Liver (tissue), 3 donors: ENCODE results near the gene OR2F2.

Experiments used
- CTCF ChIP-seq: fragments of 150-350 bp; IDR thresholded peaks from 2 replicates; pipeline ENCODE4 v1.5.1; 2017; ENCODE audit warnings: improper control_type of control experiment, low read depth, low read length; ENCODE audit not compliant: missing input control
- EGR1 ChIP-seq, 2 donors: IDR thresholded peaks; 2 replicates each; pipeline ENCODE4 v1.6.1; 2016 to 2018; ENCODE audit warnings: antibody characterized with exemption in 2 of 2, low read depth in 2 of 2
- FOXA1 ChIP-seq: IDR thresholded peaks from 2 replicates; pipeline ENCODE4 v1.6.1; 2016; ENCODE audit warnings: antibody characterized with exemption
- GABPA ChIP-seq, 2 donors: IDR thresholded peaks in 1 of 2; conservative IDR thresholded peaks in 1 of 2; 2 replicates each; pipeline ENCODE4 v1.6.1; 2016; ENCODE audit warnings: antibody characterized with exemption in 2 of 2, mild to moderate bottlenecking in 1 of 2, moderate library complexity in 1 of 2
- HNF4A ChIP-seq, 2 donors: conservative IDR thresholded peaks; 2 replicates each; pipeline ENCODE4 v1.6.1; 2016; ENCODE audit warnings: antibody characterized with exemption in 2 of 2, mild to moderate bottlenecking in 2 of 2
- JUND ChIP-seq, 2 donors: IDR thresholded peaks; 2 replicates each; pipeline ENCODE4 v1.6.1; 2016; ENCODE audit warnings: antibody characterized with exemption in 2 of 2
- NR2F2 ChIP-seq: IDR thresholded peaks from 2 replicates; pipeline ENCODE4 v1.6.1; 2016; ENCODE audit warnings: antibody characterized with exemption
- RXRA ChIP-seq, 2 donors: IDR thresholded peaks; 2 replicates each; pipeline ENCODE4 v1.6.1; 2017 to 2018; ENCODE audit warnings: antibody characterized with exemption in 2 of 2, mild to moderate bottlenecking in 1 of 2
- SP1 ChIP-seq: IDR thresholded peaks from 2 replicates; pipeline ENCODE4 v1.6.1; 2018; ENCODE audit warnings: antibody characterized with exemption, mild to moderate bottlenecking
- TAF1 ChIP-seq: conservative IDR thresholded peaks from 2 replicates; pipeline ENCODE4 v1.6.1; 2016; ENCODE audit warnings: antibody characterized with exemption, mild to moderate bottlenecking
- YY1 ChIP-seq: IDR thresholded peaks from 2 replicates; pipeline ENCODE4 v1.6.1; 2016; ENCODE audit warnings: antibody characterized with exemption, mild to moderate bottlenecking
- TF ChIP-seq, protein P1 (sequence below): IDR thresholded peaks from 2 replicates; pipeline ENCODE4 v1.6.1; 2016; ENCODE audit warnings: antibody characterized with exemption
- TF ChIP-seq, protein P2 (sequence below): IDR thresholded peaks from 2 replicates; pipeline ENCODE4 v1.6.1; 2016; ENCODE audit warnings: antibody characterized with exemption, mild to moderate bottlenecking
- donor health status: healthy.
- donor health status: healthy.

DNA sequence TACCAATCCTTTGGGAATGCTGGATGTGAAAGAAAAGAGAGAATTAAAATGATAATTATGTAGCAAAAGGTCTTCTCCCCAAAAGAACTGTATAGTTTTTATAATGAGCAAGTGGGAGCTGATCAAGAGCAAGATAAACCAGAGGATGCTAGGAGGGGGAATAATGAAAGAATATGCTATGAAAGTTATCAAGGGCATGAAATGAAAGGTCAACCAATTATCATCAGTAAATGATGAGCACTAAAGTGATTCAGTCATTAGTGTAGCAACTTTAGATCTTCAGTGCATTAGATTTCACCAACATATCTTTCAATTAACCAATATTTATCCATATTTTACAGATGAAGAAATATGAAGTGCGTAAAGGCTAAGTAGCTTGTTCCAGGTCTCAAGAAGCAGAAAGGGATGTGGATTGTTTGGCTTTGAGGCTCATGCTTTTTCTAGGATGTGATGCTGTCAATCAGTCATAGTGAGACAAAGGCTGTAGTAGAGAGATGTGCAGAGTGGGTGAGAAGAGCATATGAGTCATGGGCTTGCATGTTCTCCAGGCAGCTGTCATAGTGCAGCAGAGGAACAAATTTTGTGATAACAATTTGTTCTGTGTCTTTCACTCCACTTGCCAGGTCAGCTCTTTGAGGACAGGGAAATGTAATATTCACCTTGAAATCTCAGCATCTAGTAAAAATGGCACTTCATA, 5.7 kb upstream of the OR2F2 start:
- TF ChIP-seq HNF4A (conservative IDR thresholded peaks at IDR 0.05) (no peak), RXRA (IDR thresholded peaks at IDR 0.05) (no peak), CTCF (no peak), TAF1 (no peak), JUND (IDR thresholded peaks at IDR 0.05) (no peak), NR2F2 (no peak), SP1 (no peak), FOXA1 (no peak), GABPA (IDR thresholded peaks at IDR 0.05 in 1 of 2, conservative IDR thresholded peaks at IDR 0.05 in 1 of 2) (no peak), YY1 (no peak), EGR1 (IDR thresholded peaks at IDR 0.05; ENCODE audit: low read depth in 2 of 2) (no peak)
- TF ChIP-seq, protein P1, sequence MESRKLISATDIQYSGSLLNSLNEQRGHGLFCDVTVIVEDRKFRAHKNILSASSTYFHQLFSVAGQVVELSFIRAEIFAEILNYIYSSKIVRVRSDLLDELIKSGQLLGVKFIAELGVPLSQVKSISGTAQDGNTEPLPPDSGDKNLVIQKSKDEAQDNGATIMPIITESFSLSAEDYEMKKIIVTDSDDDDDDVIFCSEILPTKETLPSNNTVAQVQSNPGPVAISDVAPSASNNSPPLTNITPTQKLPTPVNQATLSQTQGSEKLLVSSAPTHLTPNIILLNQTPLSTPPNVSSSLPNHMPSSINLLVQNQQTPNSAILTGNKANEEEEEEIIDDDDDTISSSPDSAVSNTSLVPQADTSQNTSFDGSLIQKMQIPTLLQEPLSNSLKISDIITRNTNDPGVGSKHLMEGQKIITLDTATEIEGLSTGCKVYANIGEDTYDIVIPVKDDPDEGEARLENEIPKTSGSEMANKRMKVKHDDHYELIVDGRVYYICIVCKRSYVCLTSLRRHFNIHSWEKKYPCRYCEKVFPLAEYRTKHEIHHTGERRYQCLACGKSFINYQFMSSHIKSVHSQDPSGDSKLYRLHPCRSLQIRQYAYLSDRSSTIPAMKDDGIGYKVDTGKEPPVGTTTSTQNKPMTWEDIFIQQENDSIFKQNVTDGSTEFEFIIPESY, result no peak
- TF ChIP-seq, protein P2, sequence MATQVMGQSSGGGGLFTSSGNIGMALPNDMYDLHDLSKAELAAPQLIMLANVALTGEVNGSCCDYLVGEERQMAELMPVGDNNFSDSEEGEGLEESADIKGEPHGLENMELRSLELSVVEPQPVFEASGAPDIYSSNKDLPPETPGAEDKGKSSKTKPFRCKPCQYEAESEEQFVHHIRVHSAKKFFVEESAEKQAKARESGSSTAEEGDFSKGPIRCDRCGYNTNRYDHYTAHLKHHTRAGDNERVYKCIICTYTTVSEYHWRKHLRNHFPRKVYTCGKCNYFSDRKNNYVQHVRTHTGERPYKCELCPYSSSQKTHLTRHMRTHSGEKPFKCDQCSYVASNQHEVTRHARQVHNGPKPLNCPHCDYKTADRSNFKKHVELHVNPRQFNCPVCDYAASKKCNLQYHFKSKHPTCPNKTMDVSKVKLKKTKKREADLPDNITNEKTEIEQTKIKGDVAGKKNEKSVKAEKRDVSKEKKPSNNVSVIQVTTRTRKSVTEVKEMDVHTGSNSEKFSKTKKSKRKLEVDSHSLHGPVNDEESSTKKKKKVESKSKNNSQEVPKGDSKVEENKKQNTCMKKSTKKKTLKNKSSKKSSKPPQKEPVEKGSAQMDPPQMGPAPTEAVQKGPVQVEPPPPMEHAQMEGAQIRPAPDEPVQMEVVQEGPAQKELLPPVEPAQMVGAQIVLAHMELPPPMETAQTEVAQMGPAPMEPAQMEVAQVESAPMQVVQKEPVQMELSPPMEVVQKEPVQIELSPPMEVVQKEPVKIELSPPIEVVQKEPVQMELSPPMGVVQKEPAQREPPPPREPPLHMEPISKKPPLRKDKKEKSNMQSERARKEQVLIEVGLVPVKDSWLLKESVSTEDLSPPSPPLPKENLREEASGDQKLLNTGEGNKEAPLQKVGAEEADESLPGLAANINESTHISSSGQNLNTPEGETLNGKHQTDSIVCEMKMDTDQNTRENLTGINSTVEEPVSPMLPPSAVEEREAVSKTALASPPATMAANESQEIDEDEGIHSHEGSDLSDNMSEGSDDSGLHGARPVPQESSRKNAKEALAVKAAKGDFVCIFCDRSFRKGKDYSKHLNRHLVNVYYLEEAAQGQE, result no peak
